ENCODE results near the gene ING4.

The ING4 gene

DNA sequence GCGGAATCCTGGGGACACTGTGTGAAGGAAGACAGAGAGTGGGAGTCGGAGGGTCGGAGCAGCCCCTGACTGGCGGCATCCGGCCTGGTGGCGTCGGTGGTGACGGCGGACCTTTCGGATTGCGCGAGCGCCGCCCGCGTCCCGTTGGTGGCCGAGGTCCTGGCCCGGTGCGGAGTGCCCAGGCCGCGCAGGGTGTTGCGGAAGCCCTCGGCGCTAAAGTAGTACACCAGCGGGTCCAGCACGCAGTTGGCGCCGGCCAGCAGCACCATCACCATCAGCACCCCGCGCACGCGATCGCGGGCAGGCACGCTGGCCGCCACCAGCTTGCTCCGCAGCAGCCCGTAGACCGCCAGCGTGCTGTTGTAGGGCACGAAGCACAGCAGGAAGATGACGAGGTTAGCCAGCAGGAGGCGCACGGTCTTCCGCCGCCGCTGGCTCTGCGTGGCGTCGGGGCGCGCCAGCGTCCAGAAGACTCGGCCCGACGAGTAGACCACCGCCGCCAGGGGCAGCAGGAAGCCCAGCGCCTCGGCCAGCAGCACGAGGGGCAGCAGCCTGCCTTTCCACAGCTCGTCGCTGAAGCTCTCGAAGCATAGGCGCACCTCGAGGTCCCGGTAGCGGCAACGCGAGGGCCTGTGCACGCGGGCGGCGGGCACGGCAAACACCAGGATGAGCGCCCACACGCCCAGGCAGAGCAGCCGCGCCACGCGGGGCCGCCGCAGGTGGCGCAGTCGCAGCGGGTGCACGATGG lies 42.6 kb downstream of the ING4 start:
- DNase-seq (ENCODE audit: extremely low read depth, low read depth): no peak
- TF ChIP-seq, protein P1, sequence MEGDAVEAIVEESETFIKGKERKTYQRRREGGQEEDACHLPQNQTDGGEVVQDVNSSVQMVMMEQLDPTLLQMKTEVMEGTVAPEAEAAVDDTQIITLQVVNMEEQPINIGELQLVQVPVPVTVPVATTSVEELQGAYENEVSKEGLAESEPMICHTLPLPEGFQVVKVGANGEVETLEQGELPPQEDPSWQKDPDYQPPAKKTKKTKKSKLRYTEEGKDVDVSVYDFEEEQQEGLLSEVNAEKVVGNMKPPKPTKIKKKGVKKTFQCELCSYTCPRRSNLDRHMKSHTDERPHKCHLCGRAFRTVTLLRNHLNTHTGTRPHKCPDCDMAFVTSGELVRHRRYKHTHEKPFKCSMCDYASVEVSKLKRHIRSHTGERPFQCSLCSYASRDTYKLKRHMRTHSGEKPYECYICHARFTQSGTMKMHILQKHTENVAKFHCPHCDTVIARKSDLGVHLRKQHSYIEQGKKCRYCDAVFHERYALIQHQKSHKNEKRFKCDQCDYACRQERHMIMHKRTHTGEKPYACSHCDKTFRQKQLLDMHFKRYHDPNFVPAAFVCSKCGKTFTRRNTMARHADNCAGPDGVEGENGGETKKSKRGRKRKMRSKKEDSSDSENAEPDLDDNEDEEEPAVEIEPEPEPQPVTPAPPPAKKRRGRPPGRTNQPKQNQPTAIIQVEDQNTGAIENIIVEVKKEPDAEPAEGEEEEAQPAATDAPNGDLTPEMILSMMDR (IDR thresholded peaks at IDR 0.05; ENCODE audit: low read depth, low read length): peak; percentile 42

DNA sequence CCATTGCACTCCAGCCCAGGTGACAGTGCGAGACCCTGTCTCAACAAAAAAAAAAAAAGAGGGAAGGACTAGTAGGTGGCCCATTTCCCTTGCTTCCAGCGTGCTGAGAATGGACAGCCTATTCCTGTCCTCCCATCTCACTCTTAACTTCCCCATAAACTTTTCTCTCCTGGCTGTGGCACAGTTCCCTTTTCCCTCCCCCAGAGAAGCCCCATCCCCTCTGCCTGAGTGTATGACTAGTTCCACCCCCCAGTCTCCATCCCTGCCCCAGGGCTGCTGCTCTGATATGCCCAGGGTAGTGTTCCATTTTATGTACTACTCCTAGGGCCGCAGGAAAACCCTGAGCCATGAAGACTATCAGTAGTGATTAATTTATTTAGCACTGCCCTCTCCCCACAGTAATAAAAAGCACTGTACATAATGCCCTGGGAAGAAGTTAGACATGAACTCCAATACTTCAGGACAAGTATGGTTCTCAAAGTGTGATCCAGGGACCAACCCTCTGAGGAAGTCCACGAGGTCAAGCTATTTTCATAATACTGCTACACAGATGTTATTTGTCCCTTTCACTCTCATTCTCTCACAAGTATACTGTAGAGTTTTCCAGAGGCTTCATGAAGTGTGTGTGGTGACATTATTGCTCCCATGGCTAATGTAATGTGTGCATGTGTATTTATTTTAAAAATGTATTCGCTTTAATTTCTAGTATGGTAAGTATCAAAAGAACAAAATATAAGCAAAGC lies 44.3 kb downstream of the ING4 start:
- no peak for DNase-seq (ENCODE audit: extremely low read depth, low read depth)
- TF ChIP-seq, protein P1 (IDR thresholded peaks at IDR 0.05; ENCODE audit: low read depth, low read length): no peak

DNA sequence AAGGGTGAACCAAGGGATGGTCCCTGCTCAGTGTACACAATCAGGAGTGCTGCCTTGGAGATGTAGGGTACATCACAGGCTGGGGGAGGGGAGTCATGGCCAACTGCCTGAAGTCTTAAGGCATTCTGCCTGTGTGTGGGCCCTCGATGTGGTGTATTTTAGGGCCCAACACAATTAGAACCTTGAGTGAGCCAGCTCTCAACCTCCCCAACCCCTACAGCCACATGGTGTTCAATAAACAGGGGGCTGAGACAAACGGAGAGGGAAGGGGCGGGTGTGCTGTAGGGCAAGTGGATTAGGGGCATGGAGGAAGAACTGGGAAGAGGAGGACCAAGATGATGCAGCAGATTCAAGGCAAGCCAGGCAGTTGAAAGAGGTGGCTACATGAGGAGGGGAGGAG lies 47.1 kb downstream of the ING4 start:
- TF ChIP-seq, protein P1 (IDR thresholded peaks at IDR 0.05; ENCODE audit: low read depth, low read length): no peak
- no peak for DNase-seq (ENCODE audit: extremely low read depth, low read depth)

DNA sequence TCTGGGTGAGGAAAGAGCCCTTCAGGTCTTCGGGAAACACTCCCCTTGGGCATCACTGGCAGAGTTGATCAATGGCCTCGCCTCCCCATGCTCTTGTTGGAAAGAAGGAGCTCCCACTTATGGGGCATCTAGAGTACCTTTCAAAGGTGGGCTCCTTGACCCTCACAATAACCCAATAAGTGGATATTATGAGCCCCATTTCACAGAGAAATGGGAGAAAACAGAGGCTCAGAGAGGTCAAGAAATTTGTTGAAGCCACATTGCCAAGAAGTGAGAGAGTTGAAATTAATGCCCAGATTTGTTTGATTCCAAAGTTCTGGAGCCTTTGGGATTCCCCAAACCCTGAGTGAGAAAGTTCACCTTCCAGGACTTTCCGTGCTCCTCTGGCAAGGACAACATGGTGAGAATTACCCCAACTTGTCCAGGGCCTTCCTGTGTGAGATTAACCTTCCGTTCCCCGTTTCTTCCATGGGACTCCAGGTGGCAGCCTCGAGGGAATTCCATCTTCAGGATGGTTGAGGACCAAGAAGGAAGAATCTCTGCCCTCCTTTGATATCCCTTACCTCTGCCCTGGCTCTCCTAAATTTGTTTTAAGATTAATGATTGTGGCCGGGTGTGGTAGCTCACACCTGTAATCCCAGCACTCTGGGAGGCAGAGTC lies 48.3 kb downstream of the ING4 start:
- TF ChIP-seq, protein P1 (IDR thresholded peaks at IDR 0.05; ENCODE audit: low read depth, low read length): no peak

DNA sequence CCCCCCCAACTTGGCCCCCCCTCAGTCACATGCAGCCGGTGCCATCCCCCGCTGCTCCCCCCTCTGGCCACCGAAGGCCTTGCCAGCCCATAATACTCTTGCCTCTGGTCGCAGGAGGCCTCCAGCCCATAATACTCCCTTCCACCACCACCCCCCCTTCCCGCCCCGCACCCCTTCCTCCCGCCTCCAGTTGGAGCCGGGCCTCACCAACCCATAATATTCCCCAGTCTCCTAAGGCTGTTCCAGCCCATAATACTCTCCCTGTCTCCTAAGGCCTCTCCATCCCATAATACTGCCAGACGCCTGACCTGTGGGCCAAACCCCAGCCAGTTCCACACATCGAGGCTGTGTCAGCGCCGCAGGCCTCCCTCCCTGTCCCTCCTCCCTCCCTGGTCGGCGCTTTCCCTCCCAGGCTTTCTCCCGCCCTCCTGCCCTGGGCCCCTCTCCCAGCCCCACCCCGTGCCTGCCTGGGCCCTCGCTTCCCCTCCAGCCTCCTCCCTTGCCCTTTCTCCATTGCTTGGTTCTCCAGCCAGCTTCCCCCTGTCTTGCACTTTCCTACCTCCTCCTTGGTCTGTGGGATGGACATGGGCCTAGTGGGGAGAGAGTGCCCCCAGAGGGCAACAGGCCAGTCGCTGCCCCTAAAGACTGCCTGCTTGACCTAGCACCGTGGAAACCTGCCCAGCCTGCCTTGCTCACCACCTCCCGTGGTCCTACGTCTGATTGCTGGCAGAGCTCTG lies 49.0 kb downstream of the ING4 start:
- TF ChIP-seq, protein P1 (IDR thresholded peaks at IDR 0.05; ENCODE audit: low read depth, low read length): peak; percentile 10; the same call in 1 of the 2 replicates
- DNase-seq (ENCODE audit: extremely low read depth, low read depth): peak; percentile 89

More for the DNA sequence above, 48.3 kb downstream of the ING4 start:
- DNase-seq (ENCODE audit: extremely low read depth, low read depth): no peak

DNA sequence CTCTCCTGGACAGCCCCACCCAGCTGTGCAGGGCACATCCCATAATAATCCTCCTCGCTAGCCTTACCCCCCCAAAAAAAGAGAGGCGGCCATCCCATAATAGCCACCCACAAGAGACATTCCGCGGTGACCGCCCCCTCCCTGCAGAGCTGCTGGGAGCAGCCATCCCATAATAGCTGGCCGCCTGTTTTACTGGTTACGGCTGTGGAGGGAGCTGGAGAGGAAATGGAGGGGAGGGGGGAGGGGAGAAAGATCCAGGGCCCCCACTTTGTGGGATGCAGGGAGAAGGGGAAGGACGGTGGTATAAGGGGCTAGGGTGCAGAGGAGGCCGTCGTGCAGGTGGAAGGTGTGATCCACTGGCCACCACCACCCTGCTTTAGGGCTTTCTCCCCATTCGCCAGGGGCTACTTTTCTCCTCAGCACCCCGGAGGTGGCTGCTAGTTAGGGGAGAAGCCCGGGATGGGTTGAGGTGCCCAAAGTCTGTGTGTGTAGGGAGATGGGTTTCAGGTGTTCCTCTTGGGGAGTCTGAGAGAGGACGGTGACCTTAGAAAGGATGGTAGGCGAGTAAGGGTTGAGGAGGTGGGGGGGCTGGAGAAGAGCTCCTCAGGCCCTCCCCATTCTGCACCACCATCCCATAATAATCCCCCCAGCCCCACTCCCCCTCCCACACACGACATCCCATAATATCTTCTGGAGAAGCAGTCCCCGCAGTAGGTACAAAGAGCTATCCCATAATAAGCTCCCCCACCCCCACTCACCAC lies 49.7 kb downstream of the ING4 start:
- TF ChIP-seq, protein P1 (IDR thresholded peaks at IDR 0.05; ENCODE audit: low read depth, low read length): no peak
- DNase-seq (ENCODE audit: extremely low read depth, low read depth): no peak

Measured in AG09319 (cell line).